Liver (tissue), 9 donors: ENCODE measurements around the gene SF3B3. TPM values are rescaled to one million over a fixed set of nuclear protein-coding genes. Genes with fewer than 3 reads are reported as not detected.

ENCODE experiments used
- DNase-seq: peaks from one replicate; pipeline ENCODE4 v3.0.0-alpha.2; 2017; ENCODE audit warnings: low spot score
- H3K27ac ChIP-seq, 2 donors: one replicate each; pipeline ENCODE4 v1.7.0; 2013; ENCODE audit warnings: inconsistent platforms in 2 of 2, low read length in 2 of 2, control low read depth in 1 of 2, low read depth in 1 of 2, mild to moderate bottlenecking in 1 of 2
- H3K27me3 ChIP-seq, 4 donors: one replicate each; pipeline versions ENCODE4 v1.6.1 to v1.7.0; 2013; ENCODE audit warnings: low read length in 3 of 4, inconsistent platforms in 1 of 4, mild to moderate bottlenecking in 1 of 4, moderate library complexity in 1 of 4; ENCODE audit not compliant: control insufficient read depth in 4 of 4, insufficient read depth in 4 of 4
- H3K36me3 ChIP-seq, 4 donors: one replicate each; pipeline versions ENCODE4 v1.6.1 to v1.7.0; 2013; ENCODE audit warnings: low read length in 3 of 4, mild to moderate bottlenecking in 3 of 4, low read depth in 1 of 4, moderate library complexity in 1 of 4; ENCODE audit not compliant: control insufficient read depth in 4 of 4, insufficient read depth in 3 of 4
- H3K4me1 ChIP-seq, 4 donors: one replicate each; pipeline versions ENCODE4 v1.6.1 to v1.7.0; 2013; ENCODE audit warnings: low read length in 3 of 4, mild to moderate bottlenecking in 3 of 4, moderate library complexity in 1 of 4; ENCODE audit not compliant: control insufficient read depth in 4 of 4, insufficient read depth in 4 of 4
- H3K4me3 ChIP-seq, 3 donors: one replicate each; pipeline versions ENCODE4 v1.6.1 to v1.7.0; 2013; ENCODE audit warnings: low read length in 3 of 3, control low read depth in 1 of 3, low read depth in 1 of 3, mild to moderate bottlenecking in 1 of 3
- H3K9ac ChIP-seq, 2 donors: one replicate each; pipeline ENCODE4 v1.7.0; 2013; ENCODE audit warnings: low read length in 2 of 2, mild to moderate bottlenecking in 2 of 2, moderate library complexity in 2 of 2, control low read depth in 1 of 2, low read depth in 1 of 2
- H3K9me3 ChIP-seq, 4 donors: one replicate each; pipeline versions ENCODE4 v1.6.1 to v1.7.0; 2013; ENCODE audit warnings: low read length in 3 of 4; ENCODE audit not compliant: control insufficient read depth in 4 of 4
- ATF3 ChIP-seq: IDR thresholded peaks from 2 replicates; pipeline ENCODE4 v1.6.1; 2016; ENCODE audit warnings: antibody characterized with exemption
- CTCF ChIP-seq: fragments of 150-350 bp; IDR thresholded peaks from 2 replicates; pipeline ENCODE4 v1.5.1; 2017; ENCODE audit warnings: improper control_type of control experiment, low read depth, low read length; ENCODE audit not compliant: missing input control
- EGR1 ChIP-seq, 2 donors: IDR thresholded peaks; 2 replicates each; pipeline ENCODE4 v1.6.1; 2016 to 2018; ENCODE audit warnings: antibody characterized with exemption in 2 of 2, low read depth in 2 of 2
- FOXA1 ChIP-seq: IDR thresholded peaks from 2 replicates; pipeline ENCODE4 v1.6.1; 2016; ENCODE audit warnings: antibody characterized with exemption
- FOXA2 ChIP-seq: IDR thresholded peaks from 2 replicates; pipeline ENCODE4 v1.6.1; 2016; ENCODE audit warnings: antibody characterized with exemption
- GABPA ChIP-seq, 2 donors: IDR thresholded peaks in 1 of 2; conservative IDR thresholded peaks in 1 of 2; 2 replicates each; pipeline ENCODE4 v1.6.1; 2016; ENCODE audit warnings: antibody characterized with exemption in 2 of 2, mild to moderate bottlenecking in 1 of 2, moderate library complexity in 1 of 2
- HNF4A ChIP-seq, 2 donors: conservative IDR thresholded peaks; 2 replicates each; pipeline ENCODE4 v1.6.1; 2016; ENCODE audit warnings: antibody characterized with exemption in 2 of 2, mild to moderate bottlenecking in 2 of 2
- HNF4G ChIP-seq: IDR thresholded peaks from 2 replicates; pipeline ENCODE4 v1.6.1; 2016; ENCODE audit warnings: antibody characterized with exemption
- JUND ChIP-seq, 2 donors: IDR thresholded peaks; 2 replicates each; pipeline ENCODE4 v1.6.1; 2016; ENCODE audit warnings: antibody characterized with exemption in 2 of 2
- MAX ChIP-seq: IDR thresholded peaks from 2 replicates; pipeline ENCODE4 v1.6.1; 2016; ENCODE audit warnings: antibody characterized with exemption
- NR2F2 ChIP-seq: IDR thresholded peaks from 2 replicates; pipeline ENCODE4 v1.6.1; 2016; ENCODE audit warnings: antibody characterized with exemption
- RAD21 ChIP-seq, 2 donors: IDR thresholded peaks; 2 replicates each; pipeline ENCODE4 v1.6.1; 2016; ENCODE audit warnings: antibody characterized with exemption in 2 of 2, mild to moderate bottlenecking in 2 of 2
- REST ChIP-seq: IDR thresholded peaks from 2 replicates; pipeline ENCODE4 v1.6.1; 2016; ENCODE audit warnings: antibody characterized with exemption, mild to moderate bottlenecking
- RXRA ChIP-seq, 2 donors: IDR thresholded peaks; 2 replicates each; pipeline ENCODE4 v1.6.1; 2017 to 2018; ENCODE audit warnings: antibody characterized with exemption in 2 of 2, mild to moderate bottlenecking in 1 of 2
- SP1 ChIP-seq: IDR thresholded peaks from 2 replicates; pipeline ENCODE4 v1.6.1; 2018; ENCODE audit warnings: antibody characterized with exemption, mild to moderate bottlenecking
- TAF1 ChIP-seq: conservative IDR thresholded peaks from 2 replicates; pipeline ENCODE4 v1.6.1; 2016; ENCODE audit warnings: antibody characterized with exemption, mild to moderate bottlenecking
- YY1 ChIP-seq: IDR thresholded peaks from 2 replicates; pipeline ENCODE4 v1.6.1; 2016; ENCODE audit warnings: antibody characterized with exemption, mild to moderate bottlenecking
- ZBTB33 ChIP-seq: IDR thresholded peaks from 2 replicates; pipeline ENCODE4 v1.6.1; 2016; ENCODE audit warnings: antibody characterized with exemption
- WGBS: extraction: QIAGEN DNeasy Blood & Tissue Kit; methylation state at CpG from one replicate; pipeline ENCODE4 v1.1.7; 2013; 5-methylcytosine and 5-hydroxymethylcytosine counted together
- polyA plus RNA-seq, 2 donors: library from polyadenylated mRNA; stranded (reverse) in 1 of 2; unstranded in 1 of 2; fragments of 200-250 nt in 1 of 2; fragments of >200 nt in 1 of 2; fragmentation: Nextera tagmentation in 1 of 2; extraction: Ambion mirVana in 1 of 2; gene quantifications; one replicate each; pipeline versions ENCODE4 v1.2.1 to v1.2.3, GENCODE V29; 2013 to 2015
- total RNA-seq, 2 donors: library from RNA; depleted of rRNA; stranded (reverse); fragments of >200 nt; gene quantifications; one replicate each; pipeline ENCODE4 v1.2.3, GENCODE V29; 2014
- donor health status: healthy.
- donor health status: healthy.
- donor health status: healthy.
- donor health status: healthy.
- donor health status: healthy.

SF3B3 gene
- total and polyA plus RNA-seq, 4 donors: 38.9 to 77.8 (median 53.2) TPM

- Histone ChIP-seq H3K27me3 (no peaks in the 10 kb centered on the region), H3K4me3 (no peak overlapping the region), H3K9ac (no peak overlapping the region), H3K4me1 (no peaks in the 10 kb centered on the region), H3K36me3 (no peaks in the 10 kb centered on the region), H3K9me3 (no peaks in the 10 kb centered on the region), H3K27ac (peak overlapping the region in 1 of 2 donors; percentile 25)
- 56% methylated on average over 4 of the region's 4 CpGs for WGBS
- DNase-seq: no peak
- TF ChIP-seq RAD21 (IDR thresholded peaks at IDR 0.05) (no peak), YY1 (no peak), MAX (no peak), ATF3 (no peak), SP1 (no peak), ZBTB33 (no peak), HNF4G (no peak), FOXA1 (no peak), HNF4A (conservative IDR thresholded peaks at IDR 0.05) (no peak), RXRA (IDR thresholded peaks at IDR 0.05) (no peak), GABPA (IDR thresholded peaks at IDR 0.05 in 1 of 2, conservative IDR thresholded peaks at IDR 0.05 in 1 of 2) (no peak), CTCF (no peak), EGR1 (IDR thresholded peaks at IDR 0.05; ENCODE audit: low read depth in 2 of 2) (no peak), NR2F2 (no peak), TAF1 (no peak), REST (no peak), FOXA2 (no peak), JUND (IDR thresholded peaks at IDR 0.05) (no peak)
These were observed 68.0 kb downstream of the SF3B3 start for GRCh38 chr16:70591615-70592014.
